ENCODE data around the gene GUCA2B. TPM values are rescaled to one million over a fixed set of nuclear protein-coding genes. Genes with fewer than 3 reads are reported as not detected.

GUCA2B gene
- polyA plus RNA-seq, 3 donors: not detected

DNA sequence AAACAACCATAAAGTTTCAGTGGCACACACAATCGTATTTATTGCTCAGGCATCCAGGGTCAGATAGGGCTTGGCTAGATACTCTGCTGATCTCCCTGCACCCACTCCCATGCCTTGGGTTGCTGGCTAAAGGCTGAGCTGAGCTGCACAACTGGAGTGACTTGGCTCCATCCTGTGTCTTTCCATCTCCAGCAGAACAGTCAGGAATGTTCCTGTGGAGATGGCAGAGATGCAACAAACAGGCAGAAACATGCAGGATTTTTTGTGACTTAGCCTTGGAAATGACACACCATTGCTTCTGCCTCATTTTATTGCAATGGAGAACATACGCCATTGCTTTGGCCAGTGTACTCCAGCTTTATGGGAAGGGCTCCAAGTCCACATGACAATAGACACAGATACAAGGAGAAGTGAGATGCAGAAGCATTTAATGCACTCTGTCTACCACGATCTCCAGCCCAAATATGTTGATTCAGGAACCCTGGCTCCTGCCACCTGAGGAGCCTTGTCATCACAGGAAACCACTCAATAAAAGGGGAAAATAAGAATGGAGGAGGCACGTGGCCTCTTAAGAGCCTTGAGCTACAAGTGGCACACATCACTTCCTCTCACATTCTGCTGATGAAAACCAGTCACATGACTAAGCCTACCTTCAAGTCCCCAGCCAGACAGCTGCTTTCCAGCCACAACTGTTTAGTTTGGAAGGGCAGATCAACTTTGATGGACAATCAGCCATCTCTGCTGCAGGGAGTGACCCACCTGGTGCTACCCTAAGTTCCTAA is 10.1 kb upstream of the GUCA2B start:
- DNase-seq: no peak

DNA sequence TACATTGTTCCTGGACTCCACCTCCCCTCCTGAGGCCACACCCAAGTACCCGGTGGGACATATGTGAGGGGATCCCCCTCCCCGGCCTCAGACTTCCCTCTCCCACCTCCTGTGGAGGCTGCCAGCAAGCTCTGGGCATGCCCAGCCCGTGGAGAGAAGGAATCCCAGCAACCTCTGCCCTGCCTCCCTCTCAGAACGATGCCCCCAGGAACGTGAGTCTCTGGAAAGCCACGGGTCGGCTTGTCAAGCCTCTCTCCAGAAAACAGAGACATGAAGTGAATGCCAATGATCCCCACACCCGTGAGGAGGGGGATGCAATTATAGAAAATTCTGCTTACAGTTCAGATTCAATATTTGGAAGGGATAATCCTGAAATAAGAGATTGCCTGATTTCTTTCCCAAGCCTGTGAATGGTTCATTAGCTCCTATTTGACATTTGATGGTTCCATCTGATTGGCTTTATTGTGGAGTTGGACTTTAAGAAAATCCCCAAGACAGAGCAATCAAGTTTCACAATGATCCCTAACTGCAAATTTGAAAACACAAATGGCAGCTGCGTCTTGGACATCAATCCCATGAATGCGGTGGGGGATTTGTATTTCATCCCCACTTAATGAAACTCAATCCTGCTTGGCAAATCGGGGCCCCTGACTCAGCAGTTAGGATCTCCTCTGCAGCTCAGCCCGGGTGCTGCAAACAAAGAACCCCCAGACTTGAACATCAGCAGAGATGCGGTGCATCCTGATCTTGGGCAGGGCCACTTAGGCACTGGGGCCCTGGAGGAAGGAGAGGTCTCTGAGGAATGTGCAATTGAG is 9.1 kb upstream of the GUCA2B start:
- DNase-seq: no peak

DNA sequence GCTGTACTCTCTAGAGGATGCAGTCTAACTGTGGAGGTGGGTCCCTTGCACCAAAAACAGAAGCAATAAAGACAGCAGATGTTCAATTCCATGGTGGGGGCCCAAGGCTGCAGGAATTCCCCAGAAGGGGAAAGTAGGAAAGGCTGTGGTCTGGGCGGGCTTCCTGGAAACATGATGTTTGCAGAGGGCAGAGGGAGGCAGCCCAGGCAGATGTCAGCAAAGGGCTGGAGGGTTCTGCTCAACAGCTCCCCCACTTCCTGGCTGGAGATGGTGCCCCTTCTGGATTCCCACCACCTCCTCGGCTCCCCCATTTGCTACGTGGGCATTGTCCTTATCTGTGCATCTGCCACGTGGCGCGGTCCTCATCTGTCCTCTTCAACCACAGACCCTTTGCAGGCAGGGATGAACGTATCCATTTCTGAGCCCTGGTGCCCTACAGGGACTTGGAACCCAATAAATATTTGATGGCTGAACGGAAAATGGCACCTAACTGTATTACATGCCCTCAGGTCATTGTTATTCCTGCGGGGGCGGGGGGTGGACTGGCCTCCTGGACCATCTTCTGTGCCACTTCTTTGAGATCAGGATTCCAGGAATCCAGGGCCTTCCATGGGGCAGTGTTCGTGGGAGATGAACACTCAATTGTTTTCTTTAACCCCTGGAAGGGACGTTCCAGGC is 8.4 kb upstream of the GUCA2B start:
- DNase-seq: no peak

DNA sequence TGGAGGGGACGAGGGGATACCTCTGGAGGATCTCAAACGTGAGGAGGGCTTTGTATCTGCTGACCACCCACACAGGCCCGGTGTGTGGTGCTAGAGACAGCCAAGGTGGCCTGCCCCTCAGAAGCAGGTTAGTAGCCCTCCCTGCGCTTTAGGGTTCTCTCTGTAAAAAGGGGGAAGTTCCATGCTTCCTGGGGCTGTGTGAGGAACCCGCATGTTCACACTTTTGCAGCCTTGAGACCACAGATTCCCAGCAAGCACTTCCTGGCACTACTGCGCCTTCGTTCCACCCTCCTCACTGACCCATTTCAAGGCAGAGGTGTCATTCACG is 7.9 kb upstream of the GUCA2B start:
- DNase-seq: no peak

DNA sequence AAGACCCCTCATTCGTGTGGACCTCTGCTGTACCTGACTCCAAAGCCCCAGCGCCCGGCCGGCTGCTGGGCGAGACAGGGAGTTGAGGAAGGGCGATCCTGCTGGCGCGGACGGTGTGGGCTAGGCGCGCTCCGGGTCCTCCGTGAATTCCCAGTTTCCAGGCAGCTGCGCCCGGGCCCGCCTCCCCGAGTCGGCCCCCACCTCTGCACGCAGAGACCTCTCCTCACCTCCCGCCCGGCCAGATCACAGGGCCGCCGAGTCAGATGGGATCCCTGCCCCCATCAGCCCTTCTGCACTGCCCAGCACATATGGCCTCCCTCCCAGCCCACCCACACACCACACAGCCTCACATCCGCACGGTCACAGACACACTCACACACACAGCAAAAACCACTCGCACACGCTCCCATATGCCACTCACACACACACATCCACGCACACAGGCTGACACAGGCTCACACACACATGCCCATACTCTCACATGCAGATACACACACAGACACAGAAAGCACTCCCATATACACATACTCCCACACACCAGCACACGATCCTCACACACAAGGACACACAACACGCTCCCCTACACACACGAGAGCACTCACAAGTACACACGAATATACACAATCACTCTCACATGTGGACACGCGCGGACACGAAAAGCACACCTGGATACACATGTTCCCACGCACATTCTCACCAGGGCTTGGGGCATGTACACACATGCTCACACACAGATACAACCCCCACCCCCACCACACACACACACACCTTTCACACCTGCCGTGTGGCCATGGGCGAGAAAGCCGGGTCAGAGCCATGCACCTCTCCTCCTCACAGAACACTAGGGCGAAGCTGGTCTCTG is 7.2 kb upstream of the GUCA2B start:
- DNase-seq: no peak

DNA sequence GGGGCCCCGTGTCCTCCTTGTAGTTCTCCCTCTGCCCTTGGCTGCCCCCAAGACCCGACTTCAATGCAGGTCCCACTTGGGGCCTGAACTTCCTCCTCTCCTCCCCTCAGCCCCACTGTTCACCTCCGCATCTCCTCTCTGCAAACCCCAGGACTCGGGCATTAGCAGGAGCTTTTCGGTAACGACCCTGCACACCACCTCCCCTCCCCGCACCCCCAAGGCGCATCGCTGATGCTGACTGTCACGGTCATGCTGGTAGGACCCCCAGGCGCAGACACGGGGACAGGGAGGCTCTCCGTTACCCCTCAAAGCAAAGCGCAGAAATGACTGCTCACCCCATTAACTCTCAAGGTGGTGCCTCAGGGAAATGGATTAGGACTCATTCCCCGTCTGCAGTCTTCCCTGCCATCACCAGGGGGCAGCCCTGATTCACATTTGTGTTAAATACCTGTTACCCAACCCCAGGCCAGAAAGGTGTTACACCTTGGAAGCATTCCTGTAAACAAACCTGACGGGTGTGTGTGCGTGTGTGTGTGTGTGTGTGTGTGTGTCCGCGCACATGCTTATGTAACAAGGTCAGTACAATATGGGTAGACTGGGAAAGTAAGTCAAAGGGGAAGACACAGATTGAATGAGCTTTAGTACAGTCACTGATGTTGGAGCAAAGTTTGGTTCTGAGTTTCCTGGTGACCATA is 6.4 kb upstream of the GUCA2B start:
- peak; percentile 78 for DNase-seq

DNA sequence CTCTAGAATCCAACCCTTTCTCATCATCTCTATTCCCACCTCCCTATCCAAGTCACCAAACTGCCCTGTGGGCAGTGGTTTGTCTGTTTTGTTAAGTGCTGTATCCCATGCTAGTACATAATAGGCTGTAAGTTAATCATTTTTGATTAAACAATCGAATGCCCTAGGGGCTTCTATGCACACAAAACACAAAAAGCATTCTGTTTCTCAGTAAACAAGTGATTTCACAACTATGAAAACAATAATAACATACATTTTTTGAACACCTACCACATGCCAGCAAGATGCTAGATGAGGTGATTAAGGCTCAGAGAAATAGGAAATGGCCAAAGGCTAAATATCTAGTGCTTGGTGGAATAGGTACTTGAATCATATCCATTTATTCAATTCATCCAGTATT is 5.0 kb upstream of the GUCA2B start:
- DNase-seq: no peak

DNA sequence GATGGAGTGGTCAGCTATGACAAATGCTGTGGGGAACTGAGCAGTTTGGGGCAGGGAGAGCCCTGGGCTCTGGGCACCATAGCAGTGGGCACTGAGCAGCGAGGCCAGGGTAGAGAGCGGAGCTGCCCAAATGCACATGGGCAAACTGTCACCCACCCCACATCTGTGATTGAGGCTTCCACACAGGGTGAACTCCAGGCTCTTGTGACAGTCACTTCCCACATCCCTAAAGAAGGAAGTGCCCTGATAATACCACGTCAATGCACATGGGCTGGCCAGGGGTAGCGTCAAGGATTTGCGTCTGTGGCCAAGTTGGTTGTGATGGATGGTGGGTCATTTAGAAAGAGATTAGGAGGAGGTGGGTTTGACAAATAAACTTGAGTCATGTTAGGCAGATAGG is 2.6 kb upstream of the GUCA2B start:
- no peak for DNase-seq

DNA sequence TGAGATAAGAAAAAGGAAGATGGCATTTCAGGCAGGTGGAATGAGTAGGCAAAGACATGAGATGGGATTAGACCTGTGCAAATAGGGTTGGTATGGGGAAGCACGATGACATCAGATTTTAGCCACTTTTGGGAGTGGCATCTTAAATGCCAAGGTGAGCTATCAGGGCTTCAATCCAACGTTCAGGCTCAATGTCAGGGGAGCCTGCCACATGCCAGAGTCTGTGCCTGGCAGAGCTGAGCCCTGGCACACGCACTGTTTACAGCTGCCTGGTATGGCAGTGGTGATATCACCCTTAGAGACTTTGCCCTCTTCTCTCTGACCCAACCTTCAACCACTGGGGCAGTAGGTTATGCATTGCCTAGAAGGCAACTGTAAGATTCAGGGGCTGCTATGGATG is 1.1 kb upstream of the GUCA2B start:
- no peak for DNase-seq

DNA sequence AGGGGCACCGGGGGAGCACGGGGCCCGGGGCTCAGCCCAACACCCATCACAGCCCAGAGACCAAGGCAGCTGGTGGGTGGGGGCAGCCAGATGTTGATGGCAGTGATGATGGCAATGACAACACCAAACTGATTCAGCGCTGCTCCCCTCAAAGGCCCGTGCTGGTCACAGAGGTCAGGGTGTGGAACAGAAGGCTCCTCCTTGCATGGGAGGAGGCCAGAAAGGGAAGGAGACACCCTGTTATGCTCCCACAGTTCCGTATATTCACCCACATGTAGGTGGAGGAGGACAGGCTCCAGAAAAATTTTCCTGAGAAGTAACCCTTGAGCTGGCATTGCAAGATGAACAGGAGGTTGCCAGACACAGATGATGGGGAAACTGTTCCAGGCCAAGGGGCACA is 414 bp downstream of the GUCA2B start:
- no peak for DNase-seq

DNA sequence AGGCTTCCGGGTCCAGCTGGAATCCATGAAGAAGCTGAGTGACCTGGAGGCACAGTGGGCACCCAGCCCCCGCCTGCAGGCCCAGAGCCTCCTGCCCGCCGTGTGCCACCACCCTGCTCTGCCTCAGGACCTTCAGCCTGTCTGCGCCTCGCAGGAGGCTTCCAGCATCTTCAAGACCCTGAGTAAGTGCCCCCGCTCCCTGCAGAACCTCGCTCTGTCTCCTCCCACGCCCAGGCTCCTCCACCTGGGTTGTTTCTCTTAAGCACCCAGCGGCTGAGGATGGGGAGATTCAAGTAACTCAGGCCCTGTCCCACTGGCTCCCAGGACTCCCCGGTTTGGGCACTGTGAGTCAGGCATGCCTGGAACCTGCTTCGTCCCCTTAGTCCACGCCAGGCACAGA is 1.5 kb downstream of the GUCA2B start:
- DNase-seq: no peak

DNA sequence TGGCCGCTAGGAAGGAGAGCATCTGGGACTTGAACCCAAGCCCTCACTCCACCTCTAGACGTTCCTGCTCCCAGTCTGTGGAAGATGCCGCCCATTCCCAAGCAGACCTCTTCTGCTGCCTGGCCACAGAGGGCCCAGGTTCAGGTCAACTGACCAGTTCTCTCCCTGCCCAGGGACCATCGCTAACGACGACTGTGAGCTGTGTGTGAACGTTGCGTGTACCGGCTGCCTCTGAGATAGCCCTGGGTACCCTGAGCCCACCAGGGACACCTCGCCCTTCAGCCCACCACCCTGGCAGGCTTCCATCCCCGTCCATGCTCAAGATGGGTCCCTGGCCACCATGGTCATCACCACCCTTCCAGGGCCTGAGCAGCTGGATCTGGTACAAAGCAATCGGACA is 2.2 kb downstream of the GUCA2B start:
- no peak for DNase-seq

DNA sequence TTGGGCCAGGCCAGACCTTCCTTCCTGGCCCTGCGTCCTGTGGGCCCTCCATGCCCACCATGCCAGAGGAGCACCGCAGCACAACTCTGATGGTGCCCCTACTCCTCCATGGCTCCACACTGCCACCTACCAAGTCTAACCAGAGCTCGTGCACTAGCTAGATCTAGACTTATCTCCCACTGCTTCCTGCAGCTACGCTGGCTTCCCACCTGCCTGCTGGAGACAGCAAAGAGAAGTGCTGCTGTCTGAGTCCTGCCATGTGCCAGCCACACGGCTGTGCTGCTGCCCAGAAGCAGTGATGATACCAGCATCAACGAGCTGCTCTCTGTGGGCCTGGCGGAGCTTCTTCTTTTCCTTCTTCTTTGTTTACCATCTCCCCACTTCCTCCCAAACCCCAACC is 4.5 kb downstream of the GUCA2B start:
- DNase-seq: no peak

DNA sequence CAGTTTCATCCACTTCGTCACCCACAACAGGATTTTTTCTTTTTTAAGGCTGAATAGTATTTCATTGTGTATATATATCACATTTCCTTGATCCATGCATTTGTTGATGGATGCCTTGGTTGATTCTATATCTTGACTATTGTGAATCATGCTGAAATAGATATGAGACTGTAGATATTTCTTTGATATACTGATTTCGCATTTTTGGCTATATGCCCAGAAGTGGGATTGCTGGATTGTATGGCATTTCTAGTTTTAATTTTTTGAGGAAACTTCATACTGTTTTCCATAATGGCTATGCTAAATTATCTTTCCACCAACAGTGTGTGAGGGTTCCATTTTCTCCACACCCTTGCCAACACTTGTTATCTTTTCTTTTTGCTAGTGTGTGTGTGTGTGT is 5.0 kb downstream of the GUCA2B start:
- DNase-seq: no peak

DNA sequence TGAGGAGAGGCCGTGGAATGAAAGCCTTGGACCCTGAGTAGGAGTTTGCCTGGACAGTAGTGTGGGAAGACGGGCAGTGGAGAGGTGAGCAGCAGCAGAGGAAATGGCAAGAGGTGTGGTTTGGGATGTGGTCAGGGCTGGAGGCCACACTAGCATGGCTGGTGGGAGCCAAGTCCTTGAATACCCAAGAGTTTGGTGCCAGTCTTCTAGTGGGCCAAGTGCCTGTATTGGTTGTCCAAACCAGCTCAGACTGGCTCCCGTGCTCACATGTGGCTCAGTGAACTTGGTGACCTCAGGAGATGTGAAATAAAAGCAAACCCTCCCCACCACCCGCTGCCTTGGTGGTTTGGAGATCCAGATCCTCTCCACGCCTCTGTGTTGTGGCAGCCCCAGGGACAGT is 9.0 kb downstream of the GUCA2B start:
- no peak for DNase-seq

DNA sequence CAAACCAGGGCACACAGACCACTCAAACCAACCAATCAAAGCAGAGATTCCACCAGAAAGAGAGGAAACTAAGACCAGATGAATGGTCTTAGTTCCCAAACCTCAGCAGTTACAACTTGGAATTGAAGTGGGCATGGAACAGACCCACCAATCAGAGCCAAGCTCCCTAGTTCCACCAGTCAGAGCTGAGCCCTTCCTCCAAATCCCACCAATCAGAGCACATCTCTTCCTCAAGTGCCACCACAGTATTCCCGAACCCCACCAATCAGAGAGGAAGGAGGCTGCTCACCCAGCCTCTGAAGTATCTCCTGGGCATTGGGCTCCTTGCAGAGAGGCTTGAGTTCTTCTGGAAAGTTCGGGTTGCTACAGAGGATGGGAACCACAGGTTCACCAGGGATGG is 9.9 kb downstream of the GUCA2B start:
- DNase-seq: no peak

DNA sequence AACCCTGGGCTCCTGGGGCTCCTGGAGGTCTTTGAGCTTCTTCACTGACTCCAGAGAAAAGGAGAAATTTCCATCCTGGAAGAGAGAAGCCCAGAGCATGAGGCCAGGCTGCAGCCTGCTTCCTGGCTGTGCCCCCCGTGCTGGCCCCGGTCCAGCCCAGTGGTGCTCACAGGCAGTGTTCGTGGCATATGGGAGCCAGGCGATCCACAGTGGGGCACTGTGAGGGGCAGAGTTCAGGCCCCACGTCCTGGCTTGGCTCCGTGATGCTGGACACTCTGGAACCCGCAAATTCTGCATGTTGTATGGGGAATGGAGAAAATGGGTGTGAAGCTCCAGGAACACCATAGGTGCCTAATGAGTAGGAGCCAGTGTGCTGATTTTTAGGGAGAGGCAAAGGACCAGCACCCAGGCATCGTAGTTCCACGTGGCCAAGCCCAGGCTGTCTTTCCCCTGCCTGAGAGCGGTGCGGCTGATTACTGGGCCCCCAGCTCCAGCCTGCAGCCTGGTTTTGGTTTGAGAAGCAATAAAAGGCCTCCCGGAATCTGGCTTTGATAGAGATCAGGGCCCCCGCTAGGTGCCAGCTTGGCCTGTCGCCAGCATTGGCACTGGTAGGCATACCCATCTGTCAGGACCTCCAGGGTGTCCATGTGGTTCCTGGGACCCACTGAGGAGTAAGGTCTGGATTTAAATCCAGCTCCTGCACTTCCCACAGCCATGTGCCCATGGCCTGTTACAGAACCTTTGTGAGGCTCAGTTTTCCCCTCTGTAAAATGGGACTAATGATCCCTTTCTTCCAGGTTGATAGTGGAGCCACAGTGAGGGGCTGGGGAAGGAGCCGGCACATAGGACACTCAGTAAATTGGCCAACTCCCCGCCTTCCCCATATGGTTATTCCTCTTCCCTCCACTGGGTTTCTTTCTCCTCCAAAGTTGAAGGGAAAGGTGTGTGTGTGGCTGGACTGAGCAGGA is 10.6 kb downstream of the GUCA2B start:
- DNase-seq: no peak

DNA sequence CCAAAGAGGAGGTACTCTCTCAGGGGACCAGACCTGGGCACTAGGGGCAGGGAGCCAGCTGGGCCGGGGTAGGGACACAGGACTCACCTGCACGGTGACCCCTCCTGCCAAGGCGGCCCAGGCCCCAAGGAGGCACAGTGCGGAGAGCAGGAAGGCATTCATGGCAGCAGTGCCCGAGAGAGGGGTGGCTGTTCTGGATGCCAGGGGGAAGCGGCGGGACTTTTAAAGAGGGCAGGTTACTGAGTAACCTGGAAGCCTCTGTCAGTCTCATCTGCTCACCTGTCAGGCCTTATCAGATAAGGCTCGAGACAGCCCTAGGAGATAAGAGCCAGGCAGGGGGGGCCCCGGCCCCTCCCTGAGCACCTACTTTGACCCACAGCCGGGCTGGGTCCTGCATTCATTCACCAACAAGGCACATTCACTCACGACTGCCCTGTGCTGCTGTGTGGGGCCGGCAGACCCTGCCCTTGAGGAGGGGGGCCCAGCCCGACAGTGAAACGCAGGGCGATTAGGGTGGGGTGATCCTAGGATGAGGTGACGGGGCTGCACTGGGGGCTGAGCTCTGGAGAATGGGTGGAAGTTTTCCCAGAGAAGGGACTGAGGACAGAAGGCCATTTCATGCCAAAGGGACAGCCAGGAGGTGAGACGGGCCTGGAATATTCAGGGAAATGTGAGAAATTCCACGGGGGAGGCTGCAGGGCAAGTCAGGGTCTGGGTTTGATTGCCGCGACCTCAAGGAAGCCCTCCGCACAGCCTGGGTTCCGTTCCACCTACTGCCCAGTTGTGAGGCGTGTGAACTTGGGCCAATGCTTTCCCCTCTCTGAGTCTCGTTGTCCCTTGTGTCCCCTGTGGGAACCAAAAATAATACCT is 11.6 kb downstream of the GUCA2B start, which contains the start of gene GUCA2A:
Gene GUCA2A (minus strand): TSS at position 195 of the 870 bp plus-strand sequence. CDS start 33 bp downstream, at position 162.
- no peak for DNase-seq

Measured in renal pelvis (tissue), 4 donors.